Heart left ventricle (tissue), 16 donors: ENCODE data around the gene LRRK2. TPM values are rescaled to one million over a fixed set of nuclear protein-coding genes. Genes with fewer than 3 reads are reported as not detected.
"Not testable (repeated sequence)": the region's sequence is repeated elsewhere in the genome, so short reads cannot be mapped to it uniquely, and the experiment has no call there.

Source experiments
- ATAC-seq, 4 donors: fragments of 200-7000 bp; cut with Tn5 transposase; one replicate each; pipeline ENCODE4 v1.9.1; 2020 to 2022; ENCODE audit warnings: moderate library complexity in 4 of 4, mild to moderate bottlenecking in 3 of 4, moderate number of reproducible peaks in 1 of 4
- DNase-seq, 5 donors: peaks; one replicate each; pipeline ENCODE4 v3.0.0-alpha.2; 2020
- H3K27ac ChIP-seq, 12 donors: fragments of 200-600 bp; sonication (generic) in 4 of 12; one replicate each; pipeline versions ENCODE4 v1.5.0 to v1.8.0; 2016 to 2022; ENCODE audit warnings: mild to moderate bottlenecking in 2 of 12
- H3K27me3 ChIP-seq, 9 donors: fragments of 200-600 bp; sonication (generic) in 2 of 9; one replicate each; pipeline versions ENCODE4 v1.5.1 to v1.8.0; 2016 to 2022; ENCODE audit warnings: mild to moderate bottlenecking in 3 of 9
- H3K36me3 ChIP-seq, 9 donors: fragments of 200-600 bp; sonication (generic) in 2 of 9; one replicate each; pipeline versions ENCODE4 v1.5.0 to v1.8.0; 2018 to 2022; ENCODE audit warnings: mild to moderate bottlenecking in 2 of 9
- H3K4me1 ChIP-seq, 12 donors: fragments of 200-600 bp; sonication (generic) in 4 of 12; one replicate each; pipeline versions ENCODE4 v1.5.0 to v1.8.0; 2016 to 2022; ENCODE audit warnings: mild to moderate bottlenecking in 3 of 12
- H3K4me3 ChIP-seq, 12 donors: fragments of 200-600 bp; sonication (generic) in 4 of 12; one replicate each; pipeline versions ENCODE4 v1.5.0 to v1.8.0; 2017 to 2022; ENCODE audit warnings: mild to moderate bottlenecking in 9 of 12, moderate library complexity in 4 of 12
- H3K9me3 ChIP-seq, 12 donors: fragments of 200-600 bp; sonication (generic) in 4 of 12; one replicate each; pipeline versions ENCODE4 v1.5.0 to v1.8.0; 2016 to 2022; ENCODE audit warnings: mild to moderate bottlenecking in 1 of 12
- CTCF ChIP-seq, 12 donors: fragments of 200-600 bp; sonication (generic) in 4 of 12; IDR thresholded peaks; one replicate each; pipeline versions ENCODE4 v1.5.0 to v1.8.0; 2018 to 2022; ENCODE audit warnings: antibody characterized with exemption in 12 of 12, mild to moderate bottlenecking in 5 of 12
- POLR2A ChIP-seq, 2 donors: fragments of 450-650 bp; IDR thresholded peaks; one replicate each; pipeline ENCODE4 v1.6.1; 2017; ENCODE audit warnings: antibody characterized with exemption in 2 of 2, mild to moderate bottlenecking in 2 of 2, moderate library complexity in 2 of 2
- WGBS, 4 donors: extraction: QIAGEN DNeasy Blood & Tissue Kit in 2 of 4; methylation state at CpG; one replicate each; pipeline versions ENCODE4 v1.1.5 to v1.1.7; 2013 to 2018; 5-methylcytosine and 5-hydroxymethylcytosine counted together
- intact Hi-C, 10 donors: fragments of 100-400 bp; cut with DNase I; formaldehyde crosslinking; loops; one replicate each; pipeline versions ENCODE4 v1.11.1 to v1.14.2; 2022
- polyA plus RNA-seq, 2 donors: library from polyadenylated mRNA; stranded (reverse); fragments of 200-250 nt; gene quantifications; one replicate each; pipeline ENCODE4 v1.2.3, GENCODE V29; 2013
- total RNA-seq, 9 donors: library from RNA; depleted of rRNA in 2 of 9; stranded (reverse); fragments of >200 nt in 2 of 9; fragmentation: NEBNext Ultra II Directional in 3 of 9; extraction: Animal tissue kit (Norgen Biotek cat#: 25700) in 3 of 9; gene quantifications; one replicate each; pipeline versions ENCODE4 v1.1.0 to v1.2.4, GENCODE V29; 2016 to 2023
- donor health status: ischemic (EF 13 %, LVEDD 7.1; RV severe dilation, severe dysfunction).
- donor health status: healthy with polysubstance abuse.
- donor health status: DM: no; HTN: yes; CAD: no.
- donor health status: DM: no; HTN: no; CAD: no.
- donor health status: ischemic (EF 25% LVEDD 6.9; RV normal size, moderate dysfunction).
- donor health status: ischemic (EF 25% LVEDD 5.7; RV mildly dilated, moderate dysfunction).
- donor health status: healthy.
- donor health status: DM: yes; HTN: yes; CAD: no.
- donor health status: ischemic (EF 35%, LVEDD 5.7; RV mildly dilated, moderate dysfunction).
- donor health status: nonischemic (EF 11% LVEDD 7.7; RV severe dilation, severe dysfunction).
- donor health status: DM: yes; HTN: yes; CAD: no.
- donor health status: PGD.
- donor health status: ischemic (EF 29% LVEDD 5.4; RV normal size, mild dysfunction).
- donor health status: nonischemic (EF 23%, LVEDD 6.1; RV moderate dilation, normal function).

The LRRK2 gene
- total and polyA plus RNA-seq, 11 donors, result 0.72 to 12.3 (median 5.0) TPM

- WGBS, 4 donors, result 63 to 86% (median 79%) methylated on average over 1 of the region's 1 CpG
- intact Hi-C loops, result no loop called here
- TF ChIP-seq CTCF (IDR thresholded peaks at IDR 0.05) (no peak), POLR2A (IDR thresholded peaks at IDR 0.05) (no peak)
- Histone ChIP-seq H3K4me1 (peaks cover 0 to 16% (median 3%) of the 10 kb centered on the region in 12 donors), H3K9me3 (no peaks in the 10 kb centered on the region), H3K27ac (no peak overlapping the region), H3K36me3 (peaks cover 0 to 56% (median 13%) of the 10 kb centered on the region in 9 donors), H3K4me3 (no peak overlapping the region), H3K27me3 (no peaks in the 10 kb centered on the region)
- ATAC-seq (no peak), DNase-seq (no peak)
These were observed 13.6 kb downstream of the LRRK2 start for GRCh38 chr12:40238266-40238902.

- Histone ChIP-seq H3K36me3 (peaks cover 0 to 53% (median 7%) of the 10 kb centered on the region in 9 donors), H3K9me3 (no peaks in the 10 kb centered on the region), H3K27ac (no peak overlapping the region), H3K4me3 (no peak overlapping the region), H3K4me1 (peaks cover 0 to 16% (median 3%) of the 10 kb centered on the region in 12 donors), H3K27me3 (no peaks in the 10 kb centered on the region)
- TF ChIP-seq POLR2A (IDR thresholded peaks at IDR 0.05) (no peak), CTCF (IDR thresholded peaks at IDR 0.05) (no peak)
- no peak for ATAC-seq
- intact Hi-C loops, result no loop called here
- no peak for DNase-seq
- 81 to 88% (median 85%) methylated on average over 5 of the region's 5 CpGs for WGBS, 4 donors
These were observed 14.2 kb downstream of the LRRK2 start for GRCh38 chr12:40238979-40239378.

DNA sequence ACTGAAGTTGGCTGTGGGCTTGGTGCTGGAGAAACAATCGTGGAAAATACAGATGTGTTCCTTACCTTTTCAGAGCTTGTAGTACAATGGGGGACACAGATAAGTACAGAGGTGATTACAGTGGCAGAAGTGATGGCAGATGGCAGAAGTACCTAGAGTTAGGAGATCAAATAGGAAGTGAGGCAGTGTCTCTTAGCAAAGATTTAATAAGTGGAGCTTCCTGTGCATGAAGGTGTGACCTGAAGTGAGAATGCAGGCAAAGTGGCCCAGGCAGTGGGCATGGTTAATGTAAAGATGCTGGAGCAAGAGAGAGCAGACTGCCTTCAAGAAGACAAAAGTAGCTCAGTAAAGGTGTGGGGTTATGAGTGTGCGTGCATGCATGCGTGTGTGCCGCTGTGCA lies 16.0 kb downstream of the LRRK2 start:
- no peak overlapping the region for H3K27ac ChIP-seq
- no peak for ATAC-seq
- 68 to 83% (median 81%) methylated on average over 4 of the region's 4 CpGs for WGBS, 4 donors
- H3K4me1 ChIP-seq, result peaks cover 0 to 16% (median 3%) of the 10 kb centered on the region in 12 donors
- no peak for DNase-seq
- no peaks in the 10 kb centered on the region for H3K27me3 ChIP-seq
- no peak overlapping the region for H3K4me3 ChIP-seq
- no peaks in the 10 kb centered on the region for H3K9me3 ChIP-seq
- peaks cover 0 to 41% (median 6%) of the 10 kb centered on the region in 9 donors for H3K36me3 ChIP-seq
- intact Hi-C loops, result no loop called here
- TF ChIP-seq POLR2A (IDR thresholded peaks at IDR 0.05) (no peak), CTCF (IDR thresholded peaks at IDR 0.05) (no peak)

- TF ChIP-seq POLR2A (IDR thresholded peaks at IDR 0.05) (no peak), CTCF (IDR thresholded peaks at IDR 0.05) (no peak)
- WGBS, 4 donors, result 52 to 79% (median 63%) methylated on average over 1 of the region's 1 CpG
- intact Hi-C loops, result no loop called here
- DNase-seq, result no peak
- H3K36me3 ChIP-seq, result peaks cover 0 to 36% (median 0%) of the 10 kb centered on the region in 9 donors
- peak overlapping the region in 3 of 12 donors; percentile 6 to 27 (median 9) for H3K27ac ChIP-seq
- ATAC-seq, result no peak
- H3K9me3 ChIP-seq, result no peaks in the 10 kb centered on the region
- peaks cover 0 to 16% (median 3%) of the 10 kb centered on the region in 12 donors for H3K4me1 ChIP-seq
- H3K4me3 ChIP-seq, result no peak overlapping the region
- no peaks in the 10 kb centered on the region for H3K27me3 ChIP-seq
These were observed 16.9 kb downstream of the LRRK2 start for GRCh38 chr12:40241741-40242140.

DNA sequence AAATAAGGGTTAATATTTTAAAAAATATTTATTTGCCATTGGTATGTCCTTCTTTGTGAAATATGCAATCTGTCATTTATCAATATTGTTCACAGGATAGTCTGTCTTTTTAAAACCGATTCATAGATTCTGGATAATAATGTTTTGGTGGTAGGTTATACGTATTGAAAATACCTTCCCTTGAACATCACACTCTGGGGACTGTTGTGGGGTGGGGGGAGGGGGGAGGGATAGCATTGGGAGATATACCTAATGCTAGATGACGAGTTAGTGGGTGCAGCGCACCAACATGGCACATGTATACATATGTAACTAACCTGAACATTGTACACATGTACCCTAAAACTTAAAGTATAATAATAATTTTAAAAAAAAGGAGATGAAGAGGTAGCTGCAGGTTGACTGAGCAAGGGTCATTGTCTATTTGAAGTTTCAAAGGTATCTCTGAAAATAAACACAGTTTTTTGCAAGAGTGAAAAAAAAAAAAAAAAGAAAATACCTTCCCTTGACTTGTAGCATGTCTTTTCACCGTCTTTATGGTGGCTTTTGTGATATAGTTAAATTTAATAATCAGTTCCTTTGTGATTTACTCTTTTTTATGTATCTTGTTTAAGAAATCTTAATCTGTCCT lies 19.8 kb downstream of the LRRK2 start:
- 83 to 90% (median 86%) methylated on average over 5 of the region's 5 CpGs for WGBS, 4 donors
- H3K4me3 ChIP-seq, DNase-seq, H3K27me3 ChIP-seq, H3K9me3 ChIP-seq, H3K27ac ChIP-seq, intact Hi-C loops, ATAC-seq: not testable (repeated sequence)
- H3K36me3 ChIP-seq, result peaks cover 0 to 23% (median 3%) of the 10 kb centered on the region in 9 donors
- H3K4me1 ChIP-seq, result peaks cover 0 to 16% (median 3%) of the 10 kb centered on the region in 12 donors
